Adrenal gland (tissue), 5 donors: ENCODE measurements around the gene DUSP10.

ENCODE experiments used
- CTCF ChIP-seq, 6 experiments: fragments of 450-650 bp in 4 of 6; fragments of 200-600 bp in 2 of 6; sonication (generic) in 1 of 6; IDR thresholded peaks; 1 replicate in 5 of 6; 2 replicates in 1 of 6; pipeline versions ENCODE4 v1.5.1 to v1.8.0; 2016 to 2021; ENCODE audit warnings: antibody characterized with exemption in 6 of 6, mild to moderate bottlenecking in 2 of 6, moderate library complexity in 1 of 6
- POLR2A ChIP-seq, 2 donors: fragments of 450-650 bp; IDR thresholded peaks; one replicate each; pipeline ENCODE4 v1.6.1; 2017; ENCODE audit warnings: antibody characterized with exemption in 2 of 2, mild to moderate bottlenecking in 2 of 2, moderate library complexity in 1 of 2
- donor health status: DM: no; HTN: no; CAD: no.

- TF ChIP-seq CTCF (IDR thresholded peaks at IDR 0.05) (no peak), POLR2A (IDR thresholded peaks at IDR 0.05) (no peak)
These were observed 42.0 kb upstream of the DUSP10 start for GRCh38 chr1:221783936-221784335.
